T47D (cell line): ENCODE measurements around the gene MOV10.

Source experiments
- DNase-seq, 2 experiments: peaks; one replicate each; pipeline versions ENCODE4 v3.0.0 to v3.0.0-alpha.2; 2011 to 2012; ENCODE audit warnings: low read depth in 1 of 2, low spot score in 1 of 2
- JUND ChIP-seq: IDR thresholded peaks from 2 replicates; pipeline ENCODE4 v1.6.1; 2012; ENCODE audit warnings: low read depth
- in situ Hi-C: cut with HindIII; loops from 2 replicates; pipeline ENCODE4 v1.10.0; 2016; ENCODE audit warnings: low sequenced_read_pairs, low pct_unique_long_range_greater_than_20kb

Gene MOV10

DNA sequence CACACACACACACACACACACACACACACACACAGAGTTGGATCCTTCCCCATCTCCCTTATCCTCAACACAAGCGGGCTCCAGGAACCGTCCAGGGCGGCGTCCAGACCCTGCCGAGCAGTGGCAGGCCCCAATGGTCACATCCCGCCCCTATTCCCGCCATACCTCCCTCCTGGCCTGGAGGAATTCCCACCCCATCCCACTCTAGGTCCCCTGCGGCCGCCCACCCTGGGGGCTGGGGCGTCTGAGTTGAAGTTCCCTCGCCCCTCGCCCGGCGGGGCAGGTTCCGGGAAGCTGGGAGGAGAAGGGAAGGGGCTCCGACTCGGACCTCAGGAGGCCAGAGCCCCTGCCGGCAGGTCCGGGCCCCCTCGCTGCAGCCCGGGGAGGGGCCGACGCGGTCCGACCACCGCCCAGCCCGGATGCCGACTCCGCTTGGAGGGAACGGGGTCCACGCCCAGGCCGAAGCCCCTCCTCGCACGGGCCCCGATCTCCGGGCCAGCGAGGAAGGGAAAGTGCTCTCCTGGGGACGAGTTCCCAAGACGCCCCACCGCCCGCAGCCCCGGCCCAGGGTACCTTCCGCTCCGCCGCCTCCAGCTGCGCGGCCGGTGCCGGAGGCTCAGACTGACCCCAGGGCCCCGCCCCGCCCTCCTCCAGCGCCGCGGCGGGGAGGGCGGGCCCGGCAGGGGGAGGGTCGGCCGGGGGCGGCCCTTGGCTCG lies 32.2 kb downstream of the MOV10 start, which contains the start of gene RHOC:
Gene RHOC, minus strand, starts transcription at position 623 of the 716 bp plus-strand sequence. CDS start 3,328 bp downstream, outside the sequence.
- no peak for TF ChIP-seq JUND
- in situ Hi-C loops, result no loop called here
- no peak for DNase-seq

DNA sequence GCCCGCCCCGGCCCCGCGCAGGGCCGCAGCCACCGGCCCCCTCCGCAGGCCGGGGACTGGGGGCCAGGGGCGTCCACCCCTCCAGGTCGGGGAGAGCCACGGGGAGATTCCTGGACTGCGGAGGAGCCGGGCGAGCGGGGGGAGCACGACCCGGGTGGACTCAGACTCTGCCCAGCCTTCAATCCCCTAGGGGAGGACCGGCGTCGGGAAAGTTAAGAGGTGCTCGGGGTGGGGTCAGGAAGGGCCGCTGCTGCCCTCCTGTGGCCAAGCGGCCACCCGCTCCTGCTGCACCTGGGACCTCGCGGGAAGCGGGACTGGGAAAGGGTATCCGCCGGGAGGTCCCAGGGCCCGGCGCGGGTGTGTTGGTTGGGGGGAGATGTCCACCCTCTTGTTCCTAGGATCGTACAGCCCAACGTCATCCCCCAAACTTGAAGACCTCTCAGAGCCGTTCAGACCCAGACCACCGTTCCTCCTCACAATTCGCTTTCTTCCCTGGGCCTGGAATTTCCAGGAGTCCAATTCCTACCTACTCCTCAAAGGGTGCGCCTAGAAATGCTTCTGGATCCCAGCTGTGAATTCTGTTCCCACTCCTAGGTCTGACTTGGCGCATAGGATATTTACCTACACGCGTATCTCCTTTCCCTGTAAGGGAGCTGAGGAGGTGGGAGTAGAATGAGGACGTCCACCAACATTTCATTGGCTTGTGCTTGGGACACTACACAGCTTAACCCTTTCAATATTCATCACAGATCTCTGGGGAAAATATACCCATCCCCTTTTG lies 33.0 kb downstream of the MOV10 start:
- in situ Hi-C loops, result no loop called here
- peak; percentile 87 to 89 for DNase-seq
- TF ChIP-seq JUND, result no peak

DNA sequence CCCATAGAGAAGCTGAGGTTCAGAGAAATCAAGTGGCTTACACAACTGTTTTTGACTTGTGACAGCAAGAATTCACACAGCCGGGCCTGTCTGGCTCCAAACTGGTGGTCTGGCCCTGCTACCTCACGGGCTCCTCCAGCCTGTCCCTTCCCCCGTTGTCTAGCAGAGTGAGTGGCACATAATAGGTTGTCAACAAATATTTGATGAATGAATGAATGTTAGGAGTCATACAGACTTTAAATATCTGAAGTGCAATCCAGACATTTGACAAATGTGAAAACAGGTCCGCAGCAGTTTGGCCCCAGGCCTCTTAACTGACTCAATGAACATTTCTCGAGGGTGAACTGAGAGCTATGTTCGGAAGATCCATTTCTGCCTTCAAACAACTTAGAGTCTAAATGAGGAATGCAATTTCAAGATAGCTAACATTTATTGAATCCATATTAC lies 33.6 kb downstream of the MOV10 start:
- TF ChIP-seq JUND, result no peak
- no peak for DNase-seq
- in situ Hi-C loops, result no loop called here

DNA sequence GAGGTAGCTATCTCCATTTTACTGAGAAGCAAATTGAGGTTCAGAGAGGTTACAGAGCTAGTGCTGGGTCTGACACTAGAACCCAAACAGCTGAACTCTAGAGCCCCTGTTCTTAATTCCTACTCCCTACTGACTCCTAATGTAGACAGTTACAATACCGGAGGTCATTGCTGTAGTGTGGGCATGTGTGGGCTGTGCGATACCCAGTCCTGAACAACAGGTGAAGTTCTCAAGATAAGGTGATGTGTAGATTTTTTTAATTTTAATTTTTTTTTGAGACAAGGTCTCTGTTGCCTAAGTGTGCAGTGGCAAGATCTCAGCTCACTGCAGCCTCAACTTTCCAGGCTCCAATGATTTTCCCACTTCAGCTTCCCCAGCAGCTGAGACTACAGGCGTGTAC lies 34.0 kb downstream of the MOV10 start:
- in situ Hi-C loops, result no loop called here
- DNase-seq, result no peak
- TF ChIP-seq JUND, result no peak

DNA sequence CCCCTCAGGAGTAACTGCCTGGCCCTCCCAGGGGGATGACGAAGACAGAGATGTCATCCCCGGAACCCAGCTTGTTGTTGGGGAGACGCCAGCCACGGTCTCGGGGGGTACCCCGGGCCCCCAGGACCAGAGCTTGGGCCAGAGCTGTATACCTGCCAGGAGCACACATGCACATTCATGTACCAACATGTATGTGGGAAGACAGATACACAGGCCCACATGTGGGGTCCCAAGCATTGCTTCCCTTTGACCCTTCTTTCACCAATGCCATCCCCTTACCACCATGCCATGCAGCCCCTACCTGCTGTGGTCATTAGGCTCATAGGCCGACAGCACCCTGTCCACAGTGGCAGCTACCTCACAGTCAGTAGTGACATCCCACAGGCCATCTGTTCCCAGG lies 35.7 kb downstream of the MOV10 start:
- no peak for TF ChIP-seq JUND
- in situ Hi-C loops, result no loop called here
- no peak for DNase-seq

DNA sequence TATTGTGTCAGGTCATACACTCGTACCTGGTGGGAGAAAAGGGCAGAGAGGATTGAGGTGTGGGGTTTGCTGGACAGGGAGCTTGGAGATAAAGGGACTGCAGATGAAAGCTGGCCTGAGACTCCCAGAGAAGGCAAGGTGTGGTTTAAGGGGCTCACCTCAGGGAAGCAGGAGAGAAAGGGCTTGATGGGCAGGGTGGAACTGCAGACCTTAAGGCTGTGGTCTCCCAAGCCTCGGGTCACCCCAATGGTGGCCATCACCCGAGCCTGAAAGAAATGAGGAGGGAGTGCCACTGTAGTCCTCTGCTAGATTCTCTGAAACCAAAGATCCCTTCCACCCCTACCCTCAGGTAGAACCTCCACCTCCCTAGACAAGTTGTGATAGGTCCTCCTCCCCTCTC lies 36.1 kb downstream of the MOV10 start:
- in situ Hi-C loops, result no loop called here
- no peak for DNase-seq
- TF ChIP-seq JUND, result no peak

DNA sequence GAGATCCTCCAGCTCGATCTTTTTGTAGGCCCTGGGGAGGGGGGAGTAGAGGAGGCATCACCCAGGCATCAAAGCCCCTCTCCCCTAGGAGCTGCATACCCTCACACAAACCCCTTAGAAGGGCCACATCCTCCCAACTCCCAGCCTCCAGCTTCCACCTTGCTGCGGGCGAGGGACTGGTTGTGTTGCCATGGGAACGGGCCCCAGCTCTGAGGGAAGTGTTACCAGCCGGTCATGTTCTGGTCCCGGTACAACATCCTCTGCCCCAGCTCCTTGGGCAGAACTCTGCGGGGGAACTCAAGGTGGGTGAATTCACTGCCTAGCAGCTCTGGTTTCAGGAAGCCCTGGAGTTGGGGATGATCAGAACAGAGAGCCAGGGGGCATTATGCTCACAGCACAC lies 36.6 kb downstream of the MOV10 start:
- in situ Hi-C loops, result no loop called here
- no peak for DNase-seq

DNA sequence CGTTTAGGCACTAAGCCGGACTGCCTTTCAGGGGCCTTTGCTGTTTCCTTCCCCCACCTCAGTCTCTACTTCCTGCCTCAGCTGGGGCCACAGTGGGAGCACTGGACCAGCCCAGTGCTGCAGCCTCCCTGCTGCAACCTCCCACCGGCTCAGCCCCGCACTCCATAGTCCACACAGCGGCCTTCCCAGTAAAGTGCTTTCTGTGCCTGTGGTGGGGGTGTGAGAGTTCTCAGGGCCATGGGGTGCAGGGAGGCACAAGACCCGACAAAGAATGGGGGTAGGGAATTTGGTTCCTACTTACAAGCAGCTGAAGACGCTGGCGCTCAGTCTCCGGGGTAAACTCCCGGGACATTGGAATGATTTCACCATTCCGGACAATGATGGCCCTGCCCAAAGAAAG lies 37.2 kb downstream of the MOV10 start:
- in situ Hi-C loops, result no loop called here
- TF ChIP-seq JUND, result no peak
- no peak for DNase-seq

More for the DNA sequence above, 36.6 kb downstream of the MOV10 start:
- no peak for TF ChIP-seq JUND

DNA sequence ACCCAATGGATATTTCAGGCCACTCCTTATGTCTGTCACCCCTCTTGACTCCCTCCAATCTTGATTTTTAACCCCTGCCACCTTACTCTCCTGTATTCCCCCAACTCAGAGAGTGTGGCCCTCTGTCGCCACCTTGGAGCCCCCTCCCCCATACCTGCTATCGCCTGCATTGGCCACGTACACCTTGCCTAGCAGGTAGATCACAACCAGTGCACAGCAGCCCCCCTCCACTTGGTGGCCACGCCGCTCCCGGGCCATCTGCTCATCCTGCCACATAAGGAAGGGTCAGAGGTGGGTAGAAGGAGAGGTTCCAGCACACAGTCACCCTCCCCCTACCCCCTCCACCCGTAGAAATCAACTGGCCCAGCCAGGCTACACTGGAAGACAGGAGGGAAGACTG lies 37.7 kb downstream of the MOV10 start:
- in situ Hi-C loops, result no loop called here
- no peak for DNase-seq
- no peak for TF ChIP-seq JUND

DNA sequence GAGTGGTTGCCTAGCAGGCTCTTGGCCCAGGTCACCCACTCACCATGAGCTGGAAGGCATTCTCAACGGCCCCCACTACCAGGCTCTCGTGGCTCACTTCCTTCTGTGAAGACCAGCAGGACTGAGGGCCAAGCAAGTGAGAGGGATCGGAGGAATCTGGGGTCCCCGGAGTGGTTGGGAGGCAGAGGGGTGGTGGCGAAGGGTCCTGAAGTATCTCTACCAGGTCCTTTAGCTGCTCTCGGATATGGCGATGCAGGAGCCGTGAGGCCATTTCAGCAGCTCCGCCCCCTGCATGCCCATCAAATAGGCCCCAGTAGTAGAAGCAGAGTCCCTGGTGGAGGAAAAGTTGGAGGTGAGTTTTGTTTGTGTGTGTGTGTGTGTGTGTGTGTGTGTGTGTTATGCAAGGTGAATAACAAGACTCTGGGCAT lies 38.3 kb downstream of the MOV10 start:
- no peak for TF ChIP-seq JUND
- in situ Hi-C loops, result no loop called here
- no peak for DNase-seq

DNA sequence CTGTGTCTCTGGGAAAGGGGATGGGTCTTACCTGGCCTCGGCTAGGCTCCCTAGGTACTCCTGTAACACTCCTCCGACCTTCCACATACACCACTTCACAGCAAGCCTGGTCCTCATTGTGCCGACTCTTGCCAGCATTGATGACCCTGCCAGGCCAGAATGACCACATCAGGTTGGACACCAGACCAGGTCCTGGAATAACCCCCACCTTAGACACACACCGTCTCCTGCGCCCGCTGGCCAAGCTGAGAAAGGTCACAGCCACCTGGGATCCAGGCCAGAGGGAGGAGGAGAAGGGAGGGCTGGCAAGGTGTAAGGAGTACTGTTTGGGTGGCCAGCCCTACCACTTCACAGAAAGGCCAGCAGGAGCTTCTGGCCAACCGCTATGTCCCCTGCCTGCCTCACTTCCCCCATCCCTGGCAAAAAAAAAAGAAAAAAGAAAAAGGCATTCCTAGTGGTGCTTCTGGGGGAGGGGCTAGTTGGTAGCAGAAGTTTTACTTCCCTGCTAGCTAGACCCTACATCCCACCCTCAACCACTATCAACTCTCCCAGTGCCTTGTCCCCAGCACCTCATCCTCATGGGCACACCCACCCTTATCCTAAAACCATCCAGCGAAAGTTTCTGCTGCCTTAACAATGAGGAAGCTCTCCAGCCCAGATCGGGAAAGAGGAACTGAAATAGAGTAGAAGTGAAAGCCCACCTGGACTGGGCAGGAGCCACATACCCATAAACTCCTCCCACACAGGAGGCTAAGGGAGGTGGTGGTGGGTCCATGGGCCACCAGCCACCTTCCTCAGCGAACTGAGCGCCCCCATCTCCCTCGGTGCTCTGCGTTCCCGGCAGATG lies 39.2 kb downstream of the MOV10 start:
- TF ChIP-seq JUND, result no peak
- in situ Hi-C loops, result no loop called here
- peak in 1 of 2 experiments; percentile 87 for DNase-seq

DNA sequence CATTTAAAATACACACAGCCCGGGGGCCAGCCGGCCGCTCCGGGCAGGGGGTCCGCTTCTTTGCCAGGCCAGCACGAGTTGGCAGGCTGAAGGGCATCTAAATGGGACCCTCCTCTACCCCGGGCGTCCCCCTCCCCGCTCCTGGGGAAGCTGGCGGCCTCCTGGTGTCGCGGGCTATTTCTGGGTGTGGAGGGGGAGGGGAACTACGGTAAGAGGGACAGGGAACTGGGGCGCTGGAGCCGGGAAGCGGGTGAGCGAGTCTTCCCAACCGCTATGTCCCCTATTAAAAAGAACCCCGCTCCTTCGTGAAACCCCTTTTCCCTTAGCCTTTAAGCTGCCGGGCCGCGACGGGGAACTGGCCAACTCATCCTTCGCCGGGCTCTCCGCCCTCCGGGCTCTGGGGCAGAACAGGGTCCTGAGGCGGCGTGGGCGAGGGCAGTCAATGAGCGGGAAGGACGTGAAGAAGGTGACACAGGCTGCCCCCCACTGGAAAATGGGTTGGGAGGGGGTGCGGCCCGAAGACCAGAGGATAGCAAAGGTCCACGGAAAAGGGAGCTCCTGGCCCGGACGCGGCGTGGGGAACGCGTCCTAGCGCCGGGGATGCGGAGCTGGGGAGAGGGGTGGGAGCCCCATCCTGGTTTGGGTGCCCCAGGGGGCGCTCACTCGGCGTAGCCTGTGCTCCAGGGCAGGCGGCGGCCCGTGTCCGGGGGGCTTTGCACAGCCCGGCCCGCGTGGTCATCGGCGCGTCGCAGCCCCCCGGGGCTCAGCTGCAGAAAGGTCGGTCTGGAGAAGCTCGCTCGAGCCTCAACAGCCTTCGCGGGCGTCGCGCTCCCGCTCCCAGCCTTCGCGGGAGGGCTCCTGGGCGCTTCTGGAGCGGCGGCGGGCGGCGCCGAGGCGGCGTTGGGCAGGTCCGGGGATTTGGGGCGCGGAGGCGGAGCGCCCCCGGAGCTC lies 40.1 kb downstream of the MOV10 start:
- in situ Hi-C loops, result no loop called here
- no peak for DNase-seq
- TF ChIP-seq JUND, result no peak
